ENCODE results near the gene WHRN.

Gene WHRN

DNA sequence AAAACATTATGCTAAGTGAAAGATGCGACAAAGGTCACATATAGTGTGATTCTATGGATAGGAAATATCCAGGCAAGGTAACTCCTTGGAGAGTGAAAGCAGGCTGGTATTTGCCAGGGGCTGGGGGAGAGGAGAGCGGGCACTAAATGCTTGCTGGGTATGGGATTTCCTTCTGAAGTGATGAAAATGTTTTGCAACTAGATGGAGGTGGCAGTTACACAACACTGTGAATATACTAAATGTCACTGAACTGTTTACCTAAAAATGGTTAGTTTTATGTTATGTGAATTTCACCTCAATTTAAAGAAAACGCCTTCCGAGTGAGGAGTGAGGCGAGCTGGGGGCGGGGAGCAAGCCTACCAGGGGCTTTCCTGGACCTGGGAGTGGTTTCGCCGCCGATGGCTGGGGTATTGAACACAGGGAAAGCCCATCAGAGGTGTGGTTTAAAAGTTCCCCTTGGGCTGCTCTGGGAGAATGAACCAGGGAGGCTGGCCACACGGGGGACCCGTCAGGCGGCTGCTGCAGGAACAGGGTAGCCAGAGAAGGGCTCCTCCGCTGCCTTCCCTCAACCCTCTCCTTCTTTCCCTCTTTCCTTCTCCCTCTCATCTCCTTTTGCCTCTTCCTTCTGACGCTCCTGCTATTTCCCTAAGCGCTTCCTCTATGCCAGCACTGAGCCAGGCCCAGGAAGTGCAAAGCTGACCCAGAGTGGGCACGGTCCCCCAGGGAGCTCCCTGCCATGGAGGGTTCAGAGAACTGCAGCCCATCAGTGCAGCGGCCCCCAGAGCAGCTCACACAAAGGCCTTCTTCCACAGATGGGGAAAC is 122.4 kb downstream of the WHRN start:
- H2AK5ac ChIP-seq (ENCODE audit: low read length): no peak overlapping the region
- peak; percentile 39 for DNase-seq
- H3K4me1 ChIP-seq (ENCODE audit: control insufficient read depth, low read depth, low read length): peaks cover 5% of the 10 kb centered on the region
- H2BK120ac ChIP-seq (ENCODE audit: low read depth, low read length): no peak overlapping the region
- H3K27ac ChIP-seq (ENCODE audit: low read depth, low read length): no peak overlapping the region
- no peak overlapping the region for H4K8ac ChIP-seq (ENCODE audit: low read depth, low read length)
- H3K18ac ChIP-seq (ENCODE audit: low read length): no peak overlapping the region
- H3K4me2 ChIP-seq (ENCODE audit: low read length): no peak overlapping the region
- no peak overlapping the region for H2BK5ac ChIP-seq (ENCODE audit: low read length)
- H3K23ac ChIP-seq (ENCODE audit: low read length): no peak overlapping the region
- H3K36me3 ChIP-seq (ENCODE audit: control insufficient read depth, insufficient read depth, low read length): no peaks in the 10 kb centered on the region
- no CpG with 5 or more reads among the region's 17 CpGs for WGBS (ENCODE audit: extremely low coverage, insufficient coverage, low lambda C conversion rate)
- H3K56ac ChIP-seq (ENCODE audit: low read length): peak overlapping the region; percentile 50
- H3K27me3 ChIP-seq (ENCODE audit: insufficient read depth, low read length, poor library complexity): no peaks in the 10 kb centered on the region
- no peak overlapping the region for H3K4ac ChIP-seq (ENCODE audit: low read depth, low read length)
- H2BK15ac ChIP-seq (replicated peaks; ENCODE audit: low read depth): no peak overlapping the region
- no peaks in the 10 kb centered on the region for H3K79me2 ChIP-seq (ENCODE audit: control insufficient read depth, insufficient read depth, low read length)
- H4K5ac ChIP-seq (ENCODE audit: low read length): no peak overlapping the region
- H3K79me1 ChIP-seq (ENCODE audit: low read length): peaks cover 2% of the 10 kb centered on the region
- H3K4me3 ChIP-seq (ENCODE audit: low read length): no peak overlapping the region
- peak overlapping the region; percentile 51 for H3K9ac ChIP-seq (ENCODE audit: low read length)

DNA sequence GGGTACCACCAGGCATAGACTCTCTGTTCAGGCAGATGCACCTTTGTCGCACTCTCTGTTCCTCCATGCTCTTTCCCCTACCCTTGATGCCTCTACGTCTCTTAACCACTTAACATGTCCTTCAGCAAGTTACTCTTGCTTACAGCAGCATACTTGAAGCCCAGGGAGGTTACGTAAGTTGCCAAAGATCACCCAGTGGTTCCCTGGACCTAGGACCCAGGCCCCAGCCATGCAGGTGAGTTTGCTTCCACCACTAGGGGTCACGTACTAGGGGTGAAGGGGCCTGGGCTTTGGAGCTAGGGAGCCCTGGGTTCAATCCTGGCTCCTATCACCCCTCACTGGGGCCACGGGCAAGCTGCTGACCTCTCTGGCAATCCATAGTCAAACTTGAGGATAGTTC is 126.4 kb downstream of the WHRN start:
- no peak overlapping the region for H2BK5ac ChIP-seq (ENCODE audit: low read length)
- no peaks in the 10 kb centered on the region for H3K79me2 ChIP-seq (ENCODE audit: control insufficient read depth, insufficient read depth, low read length)
- no peak overlapping the region for H3K4me2 ChIP-seq (ENCODE audit: low read length)
- DNase-seq: no peak
- no peak overlapping the region for H3K9ac ChIP-seq (ENCODE audit: low read length)
- H3K4ac ChIP-seq (ENCODE audit: low read depth, low read length): no peak overlapping the region
- peaks cover 3% of the 10 kb centered on the region for H3K4me1 ChIP-seq (ENCODE audit: control insufficient read depth, low read depth, low read length)
- no peaks in the 10 kb centered on the region for H3K79me1 ChIP-seq (ENCODE audit: low read length)
- no peak overlapping the region for H2BK120ac ChIP-seq (ENCODE audit: low read depth, low read length)
- no peak overlapping the region for H2AK5ac ChIP-seq (ENCODE audit: low read length)
- WGBS (ENCODE audit: extremely low coverage, insufficient coverage, low lambda C conversion rate): no CpG with 5 or more reads among the region's 5 CpGs
- H4K5ac ChIP-seq (ENCODE audit: low read length): no peak overlapping the region
- no peaks in the 10 kb centered on the region for H3K27me3 ChIP-seq (ENCODE audit: insufficient read depth, low read length, poor library complexity)
- no peak overlapping the region for H3K23ac ChIP-seq (ENCODE audit: low read length)
- H3K36me3 ChIP-seq (ENCODE audit: control insufficient read depth, insufficient read depth, low read length): no peaks in the 10 kb centered on the region
- H3K27ac ChIP-seq (ENCODE audit: low read depth, low read length): no peak overlapping the region
- H3K18ac ChIP-seq (ENCODE audit: low read length): no peak overlapping the region
- H3K4me3 ChIP-seq (ENCODE audit: low read length): no peak overlapping the region
- no peak overlapping the region for H3K56ac ChIP-seq (ENCODE audit: low read length)
- H4K8ac ChIP-seq (ENCODE audit: low read depth, low read length): no peak overlapping the region
- H2BK15ac ChIP-seq (replicated peaks; ENCODE audit: low read depth): no peak overlapping the region

DNA sequence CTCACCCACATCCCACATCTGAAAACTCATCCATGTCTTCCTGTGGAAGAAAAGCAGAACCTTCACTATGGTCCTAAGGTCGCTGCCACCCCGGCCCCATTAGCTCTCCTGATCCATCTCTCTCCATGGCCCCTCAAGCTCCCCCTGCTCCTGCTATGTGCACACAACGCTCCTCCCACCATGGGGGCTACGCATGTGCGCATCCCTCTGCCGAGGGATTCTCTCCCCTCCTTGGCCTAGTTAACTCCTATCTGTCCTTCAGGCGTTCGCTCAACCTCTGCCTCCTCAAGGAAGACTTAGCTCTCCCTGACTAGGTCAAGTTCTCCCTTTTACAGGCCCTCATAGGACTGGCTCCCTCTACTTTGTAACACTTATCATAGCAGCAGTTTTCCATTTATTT is 127.3 kb downstream of the WHRN start:
- Histone ChIP-seq H3K23ac (ENCODE audit: low read length) (no peak overlapping the region), H3K56ac (ENCODE audit: low read length) (no peak overlapping the region), H3K4me2 (ENCODE audit: low read length) (no peak overlapping the region), H3K9ac (ENCODE audit: low read length) (no peak overlapping the region), H4K5ac (ENCODE audit: low read length) (no peak overlapping the region), H2BK120ac (ENCODE audit: low read depth, low read length) (no peak overlapping the region), H3K79me1 (ENCODE audit: low read length) (no peaks in the 10 kb centered on the region), H2AK5ac (ENCODE audit: low read length) (no peak overlapping the region), H3K79me2 (ENCODE audit: control insufficient read depth, insufficient read depth, low read length) (no peaks in the 10 kb centered on the region), H3K4me1 (ENCODE audit: control insufficient read depth, low read depth, low read length) (no peaks in the 10 kb centered on the region), H3K4me3 (ENCODE audit: low read length) (no peak overlapping the region), H4K8ac (ENCODE audit: low read depth, low read length) (no peak overlapping the region), H3K27me3 (ENCODE audit: insufficient read depth, low read length, poor library complexity) (no peaks in the 10 kb centered on the region), H2BK15ac (replicated peaks; ENCODE audit: low read depth) (no peak overlapping the region), H3K18ac (ENCODE audit: low read length) (no peak overlapping the region), H2BK5ac (ENCODE audit: low read length) (no peak overlapping the region), H3K27ac (ENCODE audit: low read depth, low read length) (no peak overlapping the region), H3K4ac (ENCODE audit: low read depth, low read length) (no peak overlapping the region), H3K36me3 (ENCODE audit: control insufficient read depth, insufficient read depth, low read length) (no peaks in the 10 kb centered on the region)
- DNase-seq: no peak
- no CpG with 5 or more reads among the region's 8 CpGs for WGBS (ENCODE audit: extremely low coverage, insufficient coverage, low lambda C conversion rate)

DNA sequence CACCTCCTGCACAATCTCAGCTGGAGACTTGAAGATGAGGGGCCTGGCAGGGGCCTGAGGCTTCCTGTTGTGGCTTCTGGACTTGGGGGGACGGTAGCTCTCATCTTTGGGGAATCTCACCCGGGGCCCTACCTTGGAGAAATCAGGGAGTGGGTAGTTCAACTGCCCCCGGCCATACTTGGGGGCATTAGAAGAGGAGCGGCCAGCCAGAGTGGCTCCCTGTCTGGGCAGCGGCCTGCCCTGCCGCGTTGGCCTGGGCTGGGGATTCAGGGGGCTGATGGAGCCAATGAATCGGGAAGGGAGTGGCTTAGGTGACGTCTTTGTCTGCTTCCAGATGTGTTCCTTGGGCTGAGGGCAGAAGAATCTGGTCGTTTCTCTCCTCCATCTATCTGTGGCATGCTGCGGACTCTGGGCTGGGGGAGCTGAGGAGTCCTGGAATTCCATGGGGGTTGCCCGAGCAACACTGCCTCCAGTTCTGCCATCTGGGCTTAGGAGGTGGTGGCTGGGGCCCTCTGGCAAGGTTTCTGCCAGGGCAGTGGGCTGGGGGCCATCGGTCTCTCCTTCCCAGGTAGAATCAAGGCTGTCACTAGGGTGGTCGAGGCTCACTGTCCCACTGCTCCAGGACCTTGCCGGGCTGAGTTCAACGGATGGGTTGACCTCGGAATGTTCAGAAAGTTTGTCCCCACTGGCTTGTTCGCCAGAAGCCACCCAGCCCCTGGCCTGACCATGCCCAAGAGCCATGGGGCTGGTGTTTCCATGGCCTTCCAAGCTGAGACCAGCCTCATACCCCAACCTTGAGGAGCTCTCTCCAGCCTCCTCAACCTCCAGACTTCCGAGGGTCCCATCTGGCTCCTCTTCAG is 128.5 kb downstream of the WHRN start:
- DNase-seq: no peak
- WGBS (ENCODE audit: extremely low coverage, insufficient coverage, low lambda C conversion rate): no CpG with 5 or more reads among the region's 19 CpGs
- H3K18ac ChIP-seq (ENCODE audit: low read length): no peak overlapping the region

DNA sequence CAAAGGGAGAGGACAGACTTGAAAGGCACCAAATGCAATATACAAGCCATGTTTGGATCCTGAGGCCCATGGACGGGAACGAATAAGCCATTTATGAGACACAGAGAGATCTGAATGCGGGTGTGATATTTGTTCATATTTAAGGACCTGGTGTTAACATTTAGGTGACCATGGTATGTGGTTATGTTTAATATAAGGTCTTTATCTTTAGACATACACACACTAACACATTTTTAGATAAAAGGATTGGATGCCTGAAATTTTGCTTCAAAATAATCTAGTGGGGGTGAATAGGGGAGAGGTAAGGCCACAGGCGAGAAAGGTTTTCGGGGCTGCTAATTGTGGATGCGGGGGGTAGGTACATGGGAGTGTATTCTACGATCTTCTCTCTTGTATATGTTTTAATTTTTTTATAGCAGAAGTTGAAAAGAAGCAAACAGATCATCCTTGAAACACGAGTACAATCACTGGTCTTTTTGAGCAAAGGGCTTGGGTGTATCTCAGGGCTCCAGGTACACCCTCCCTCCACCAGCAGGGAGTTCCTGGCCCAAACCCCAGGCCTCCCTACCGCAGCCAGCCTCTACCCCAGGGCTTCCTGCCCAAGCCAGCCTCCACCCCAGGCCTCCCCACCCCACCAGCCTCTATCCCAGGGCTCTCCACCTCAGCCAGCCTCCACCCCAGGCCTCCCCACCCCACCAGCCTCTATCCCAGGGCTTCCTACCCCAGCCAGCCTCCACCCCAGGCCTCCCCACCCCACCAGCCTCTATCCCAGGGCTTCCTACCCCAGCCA is 129.7 kb downstream of the WHRN start:
- no peak for DNase-seq

More for the DNA sequence above, 128.5 kb downstream of the WHRN start:
- Histone ChIP-seq H3K4me1 (ENCODE audit: control insufficient read depth, low read depth, low read length) (peaks cover 5% of the 10 kb centered on the region), H2BK120ac (ENCODE audit: low read depth, low read length) (no peak overlapping the region), H2BK5ac (ENCODE audit: low read length) (no peak overlapping the region), H3K36me3 (ENCODE audit: control insufficient read depth, insufficient read depth, low read length) (no peaks in the 10 kb centered on the region), H4K8ac (ENCODE audit: low read depth, low read length) (no peak overlapping the region), H3K79me1 (ENCODE audit: low read length) (no peaks in the 10 kb centered on the region), H4K5ac (ENCODE audit: low read length) (no peak overlapping the region), H3K23ac (ENCODE audit: low read length) (no peak overlapping the region), H3K4me2 (ENCODE audit: low read length) (no peak overlapping the region), H3K79me2 (ENCODE audit: control insufficient read depth, insufficient read depth, low read length) (no peaks in the 10 kb centered on the region), H3K9ac (ENCODE audit: low read length) (no peak overlapping the region), H3K56ac (ENCODE audit: low read length) (no peak overlapping the region), H3K4me3 (ENCODE audit: low read length) (no peak overlapping the region), H3K27ac (ENCODE audit: low read depth, low read length) (no peak overlapping the region), H3K4ac (ENCODE audit: low read depth, low read length) (no peak overlapping the region), H2BK15ac (replicated peaks; ENCODE audit: low read depth) (no peak overlapping the region), H2AK5ac (ENCODE audit: low read length) (no peak overlapping the region), H3K27me3 (ENCODE audit: insufficient read depth, low read length, poor library complexity) (no peaks in the 10 kb centered on the region)

More for the DNA sequence above, 129.7 kb downstream of the WHRN start:
- H3K27me3 ChIP-seq (ENCODE audit: insufficient read depth, low read length, poor library complexity): no peaks in the 10 kb centered on the region
- no peak overlapping the region for H3K4ac ChIP-seq (ENCODE audit: low read depth, low read length)
- H4K8ac ChIP-seq (ENCODE audit: low read depth, low read length): no peak overlapping the region
- H3K4me2 ChIP-seq (ENCODE audit: low read length): no peak overlapping the region
- no peaks in the 10 kb centered on the region for H3K36me3 ChIP-seq (ENCODE audit: control insufficient read depth, insufficient read depth, low read length)
- no peak overlapping the region for H3K23ac ChIP-seq (ENCODE audit: low read length)
- H3K9ac ChIP-seq (ENCODE audit: low read length): no peak overlapping the region
- H3K18ac ChIP-seq (ENCODE audit: low read length): no peak overlapping the region
- H2BK5ac ChIP-seq (ENCODE audit: low read length): no peak overlapping the region
- no peak overlapping the region for H2BK15ac ChIP-seq (replicated peaks; ENCODE audit: low read depth)
- no CpG with 5 or more reads among the region's 9 CpGs for WGBS (ENCODE audit: extremely low coverage, insufficient coverage, low lambda C conversion rate)
- peaks cover 16% of the 10 kb centered on the region for H3K4me1 ChIP-seq (ENCODE audit: control insufficient read depth, low read depth, low read length)
- H3K27ac ChIP-seq (ENCODE audit: low read depth, low read length): no peak overlapping the region
- no peak overlapping the region for H2BK120ac ChIP-seq (ENCODE audit: low read depth, low read length)
- no peak overlapping the region for H3K4me3 ChIP-seq (ENCODE audit: low read length)
- no peaks in the 10 kb centered on the region for H3K79me1 ChIP-seq (ENCODE audit: low read length)
- H2AK5ac ChIP-seq (ENCODE audit: low read length): no peak overlapping the region
- H3K56ac ChIP-seq (ENCODE audit: low read length): no peak overlapping the region
- H3K79me2 ChIP-seq (ENCODE audit: control insufficient read depth, insufficient read depth, low read length): no peaks in the 10 kb centered on the region
- H4K5ac ChIP-seq (ENCODE audit: low read length): no peak overlapping the region

Measured in mesendoderm (in vitro differentiated cells).